Measurements from ENCODE around the gene METTL5.
"Not testable (repeated sequence)": the region's sequence is repeated elsewhere in the genome, so short reads cannot be mapped to it uniquely, and the experiment has no call there.

The METTL5 gene

GRCh38 chr2:169828141-169828811 is 3.6 kb upstream of the METTL5 start:
- peak; percentile 48 for DNase-seq

- DNase-seq, result peak; percentile 91
Observed at GRCh38 chr2:169827272-169828140, 2.8 kb upstream of the METTL5 start, which contains the start of gene UBR3. Gene UBR3 (plus strand): TSS chr2:169827454. CDS start chr2:169827508, 54 bp downstream.

GRCh38 chr2:169823996-169824372 is 721 bp downstream of the METTL5 start:
- no peak for DNase-seq

GRCh38 chr2:169822785-169823392 is 1.8 kb downstream of the METTL5 start:
- no peak for DNase-seq

- DNase-seq, result no peak
Observed at GRCh38 chr2:169822036-169822435, 2.7 kb downstream of the METTL5 start.

- DNase-seq, result not testable (repeated sequence)
Observed at GRCh38 chr2:169820101-169820500, 4.6 kb downstream of the METTL5 start.

GRCh38 chr2:169819106-169819505 is 5.6 kb downstream of the METTL5 start:
- no peak for DNase-seq

GRCh38 chr2:169818241-169818640 is 6.5 kb downstream of the METTL5 start:
- DNase-seq, result no peak

- DNase-seq, result not testable (repeated sequence)
Observed at GRCh38 chr2:169817369-169817768, 7.3 kb downstream of the METTL5 start.

- DNase-seq, result not testable (repeated sequence)
Observed at GRCh38 chr2:169816961-169817360, 7.7 kb downstream of the METTL5 start.

- no peak for DNase-seq
Observed at GRCh38 chr2:169815849-169816248, 8.9 kb downstream of the METTL5 start.

- DNase-seq, result no peak
Observed at GRCh38 chr2:169808221-169808620, 16.5 kb downstream of the METTL5 start.

GRCh38 chr2:169806586-169806985 is 18.1 kb downstream of the METTL5 start:
- no peak for DNase-seq

GRCh38 chr2:169803480-169803879 is 21.2 kb downstream of the METTL5 start:
- DNase-seq, result no peak

GRCh38 chr2:169798718-169799592 is 25.8 kb downstream of the METTL5 start, which contains the start of gene SSB:
Gene SSB (plus strand): TSS chr2:169798871. CDS start chr2:169800961, 2,090 bp downstream.
- peak; percentile 93 for DNase-seq

GRCh38 chr2:169798397-169798717 is 26.3 kb downstream of the METTL5 start:
- DNase-seq, result no peak

- no peak for DNase-seq
Observed at GRCh38 chr2:169797601-169798000, 27.1 kb downstream of the METTL5 start.

GRCh38 chr2:169796441-169796840 is 28.3 kb downstream of the METTL5 start:
- DNase-seq, result no peak

- no peak for DNase-seq
Observed at GRCh38 chr2:169795181-169795580, 29.5 kb downstream of the METTL5 start.

GRCh38 chr2:169790581-169790980 is 34.1 kb downstream of the METTL5 start:
- no peak for DNase-seq

- DNase-seq, result no peak
Observed at GRCh38 chr2:169782513-169782912, 42.2 kb downstream of the METTL5 start.

GRCh38 chr2:169781249-169782013 is 43.3 kb downstream of the METTL5 start:
- DNase-seq, result no peak
